ENCODE results near the gene CIAO1. TPM values are rescaled to one million over a fixed set of nuclear protein-coding genes. Genes with fewer than 3 reads are reported as not detected.

Gene CIAO1
- total RNA-seq, 4 donors from 2014 or later = 73.5 to 102 (median 95.6) TPM

- Histone ChIP-seq H3K27me3 (no peaks in the 10 kb centered on the region), H3K4me3 (peak overlapping the region in 3 of 4 donors; percentile 17 to 40 (median 25)), H3K4me1 (peaks cover 89 to 93% of the 10 kb centered on the region in 2 donors), H3K27ac (peak overlapping the region; percentile 94 to 99 (median 96)), H3K9me3 (no peaks in the 10 kb centered on the region), H3K36me3 (peaks cover 0 to 5% of the 10 kb centered on the region in 2 donors)
- peak; percentile 30 to 68 for TF ChIP-seq POLR2A (IDR thresholded peaks at IDR 0.05)
- TF ChIP-seq CTCF (IDR thresholded peaks at IDR 0.05 in 4 of 5, conservative IDR thresholded peaks at IDR 0.05 in 1 of 5) = peak in 4 of 5 experiments; percentile 38 to 53 (median 42)
- peak; percentile 91 for DNase-seq
- intact Hi-C loops (cut with DNase I; ENCODE audit: low total_unique reads) (loop anchor here (1.0 to 10.0 kb wide), 5 partner anchors 52 to 236 kb away; partner anchors contain the start of genes DUSP2, NCAPH and STARD7), in situ Hi-C loops (cut with MboI; ENCODE audit: low sequenced_read_pairs in 4 of 4) (loop anchor here in 2 of 4 donors (5.0 to 25.0 kb wide), 3 partner anchors 58 to 248 kb away; partner anchors contain the start of genes ASTL (in 1 of the 2) and DUSP2 (in 1 of the 2))
- peak; percentile 82 to 83 for ATAC-seq
Observed at GRCh38 chr2:96260387-96261260, 5.4 kb upstream of the CIAO1 start.

- in situ Hi-C loops (cut with MboI; ENCODE audit: low sequenced_read_pairs in 4 of 4) (loop anchor here in 2 of 4 donors (5.0 to 25.0 kb wide), 3 partner anchors 59 to 249 kb away; partner anchors contain the start of genes ASTL (in 1 of the 2) and DUSP2 (in 1 of the 2)), intact Hi-C loops (cut with DNase I; ENCODE audit: low total_unique reads) (loop anchor here (2.0 to 10.0 kb wide), 3 partner anchors 73 to 237 kb away; partner anchors contain the start of genes DUSP2 and NCAPH)
- Histone ChIP-seq H3K4me3 (no peak overlapping the region), H3K27me3 (no peaks in the 10 kb centered on the region), H3K36me3 (peaks cover 0 to 5% of the 10 kb centered on the region in 2 donors), H3K4me1 (peaks cover 81 to 84% of the 10 kb centered on the region in 2 donors), H3K9me3 (no peaks in the 10 kb centered on the region), H3K27ac (peak overlapping the region; percentile 94 to 99 (median 96))
- ATAC-seq (no peak), DNase-seq (no peak)
- TF ChIP-seq CTCF (IDR thresholded peaks at IDR 0.05 in 4 of 5, conservative IDR thresholded peaks at IDR 0.05 in 1 of 5) (no peak), POLR2A (IDR thresholded peaks at IDR 0.05) (no peak)
Observed at GRCh38 chr2:96261328-96262003, 4.6 kb upstream of the CIAO1 start.

- ATAC-seq (no peak), DNase-seq (no peak)
- Histone ChIP-seq H3K9me3 (no peaks in the 10 kb centered on the region), H3K4me3 (no peak overlapping the region), H3K4me1 (peaks cover 80 to 83% of the 10 kb centered on the region in 2 donors), H3K27me3 (no peaks in the 10 kb centered on the region), H3K27ac (peak overlapping the region; percentile 94 to 99 (median 96)), H3K36me3 (peaks cover 0 to 5% of the 10 kb centered on the region in 2 donors)
- in situ Hi-C loops (cut with MboI; ENCODE audit: low sequenced_read_pairs in 4 of 4) (loop anchor here in 2 of 4 donors (5.0 to 25.0 kb wide), 3 partner anchors 60 to 250 kb away; partner anchors contain the start of genes ASTL (in 1 of the 2) and DUSP2 (in 1 of the 2)), intact Hi-C loops (cut with DNase I; ENCODE audit: low total_unique reads) (loop anchor here (10.0 kb wide), 2 partner anchors 72 to 238 kb away; partner anchors contain the start of gene NCAPH)
- TF ChIP-seq POLR2A (IDR thresholded peaks at IDR 0.05) (no peak), CTCF (IDR thresholded peaks at IDR 0.05 in 4 of 5, conservative IDR thresholded peaks at IDR 0.05 in 1 of 5) (no peak)
Observed at GRCh38 chr2:96262306-96262705, 3.7 kb upstream of the CIAO1 start.

- no peak for DNase-seq
- peaks cover 0 to 23% of the 10 kb centered on the region in 2 donors for H3K36me3 ChIP-seq
- ATAC-seq = no peak
- H3K27ac ChIP-seq = peak overlapping the region; percentile 94 to 99 (median 96)
- TF ChIP-seq CTCF (IDR thresholded peaks at IDR 0.05 in 4 of 5, conservative IDR thresholded peaks at IDR 0.05 in 1 of 5) = no peak
- no peak for TF ChIP-seq POLR2A (IDR thresholded peaks at IDR 0.05)
- H3K4me1 ChIP-seq = peaks cover 67 to 69% of the 10 kb centered on the region in 2 donors
- H3K27me3 ChIP-seq = no peaks in the 10 kb centered on the region
- peak overlapping the region; percentile 84 to 97 (median 87) for H3K4me3 ChIP-seq
- H3K9me3 ChIP-seq = no peaks in the 10 kb centered on the region
- intact Hi-C loops (cut with DNase I; ENCODE audit: low total_unique reads) (loop anchor here (10.0 kb wide), 2 partner anchors 71 to 239 kb away; partner anchors contain the start of gene NCAPH), in situ Hi-C loops (cut with MboI; ENCODE audit: low sequenced_read_pairs in 4 of 4) (loop anchor here in 2 of 4 donors (5.0 to 25.0 kb wide), 3 partner anchors 62 to 252 kb away; partner anchors contain the start of genes ASTL (in 1 of the 2) and DUSP2 (in 1 of the 2))
Observed at GRCh38 chr2:96264086-96264485, 1.9 kb upstream of the CIAO1 start.
